ENCODE results near the gene ELAVL1. TPM values are rescaled to one million over a fixed set of nuclear protein-coding genes. Genes with fewer than 3 reads are reported as not detected.

ELAVL1 gene
- total and polyA plus RNA-seq, 4 experiments from 2014 or later, result 54.2 to 57.8 (median 55.5) TPM

DNA sequence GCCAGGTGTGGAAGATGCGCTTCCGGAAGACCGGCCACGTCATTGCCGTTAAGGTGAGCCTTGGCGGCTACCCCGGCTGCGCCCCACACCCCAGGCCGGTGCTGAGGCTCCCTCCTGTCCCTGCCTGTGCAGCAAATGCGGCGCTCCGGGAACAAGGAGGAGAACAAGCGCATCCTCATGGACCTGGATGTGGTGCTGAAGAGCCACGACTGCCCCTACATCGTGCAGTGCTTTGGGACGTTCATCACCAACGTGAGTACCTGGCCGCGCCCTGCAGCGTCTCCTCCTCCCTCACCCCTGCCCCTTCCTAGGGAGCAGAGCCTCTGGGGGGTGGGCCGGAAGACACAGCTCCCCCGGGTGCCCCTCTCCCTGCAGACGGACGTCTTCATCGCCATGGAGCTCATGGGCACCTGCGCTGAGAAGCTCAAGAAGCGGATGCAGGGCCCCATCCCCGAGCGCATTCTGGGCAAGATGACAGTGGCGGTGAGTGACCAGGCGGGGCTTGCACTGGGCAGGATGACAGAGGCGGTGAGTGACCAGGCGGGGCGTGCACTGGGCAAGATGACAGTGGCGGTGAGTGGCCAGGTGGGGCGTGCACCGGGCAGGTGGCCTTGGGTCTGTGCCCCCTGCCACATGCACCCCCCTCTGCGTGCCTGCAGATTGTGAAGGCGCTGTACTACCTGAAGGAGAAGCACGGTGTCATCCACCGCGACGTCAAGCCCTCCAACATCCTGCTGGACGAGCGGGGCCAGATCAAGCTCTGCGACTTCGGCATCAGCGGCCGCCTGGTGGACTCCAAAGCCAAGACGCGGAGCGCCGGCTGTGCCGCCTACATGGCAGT, 94.9 kb downstream of the ELAVL1 start:
- Histone ChIP-seq H3K27me3 (ENCODE audit: insufficient read depth, low read length) (no peaks in the 10 kb centered on the region), H3K36me3 (ENCODE audit: insufficient read depth, low read length) (peaks cover 12% of the 10 kb centered on the region), H3K4me3 (ENCODE audit: low read length in 2 of 2) (no peak overlapping the region), H3K27ac (ENCODE audit: low read depth, low read length) (no peak overlapping the region), H3K9me3 (ENCODE audit: control insufficient read depth in 1 of 2, low read length in 2 of 2) (no peaks in the 10 kb centered on the region), H3K4me1 (ENCODE audit: insufficient read depth, low read length) (peaks cover 11% of the 10 kb centered on the region)
- Mint-ChIP-seq H3K27me3 (peaks cover 4 to 8% of the 10 kb centered on the region in 2 donors), H3K4me1 (peaks cover under 1 to 18% (median 8%) of the 10 kb centered on the region in 4 donors), H3K27ac (no peak overlapping the region), H3K4me3 (no peak overlapping the region), H3K36me3 (peaks cover 19 to 23% of the 10 kb centered on the region in 2 donors), H3K9me3 (no peaks in the 10 kb centered on the region)
- CTCF ChIA-PET (ENCODE audit: partially characterized antibody), result no interaction called here
- intact Hi-C loops (cut with micrococcal nuclease), result no loop called here
- no peak for DNase-seq
- POLR2A ChIA-PET (ENCODE audit: partially characterized antibody), result interaction anchor here (1.2 kb wide), 1 partner anchor 41 kb away, joined by 3 read pairs; no protein-coding TSS in a partner anchor

DNA sequence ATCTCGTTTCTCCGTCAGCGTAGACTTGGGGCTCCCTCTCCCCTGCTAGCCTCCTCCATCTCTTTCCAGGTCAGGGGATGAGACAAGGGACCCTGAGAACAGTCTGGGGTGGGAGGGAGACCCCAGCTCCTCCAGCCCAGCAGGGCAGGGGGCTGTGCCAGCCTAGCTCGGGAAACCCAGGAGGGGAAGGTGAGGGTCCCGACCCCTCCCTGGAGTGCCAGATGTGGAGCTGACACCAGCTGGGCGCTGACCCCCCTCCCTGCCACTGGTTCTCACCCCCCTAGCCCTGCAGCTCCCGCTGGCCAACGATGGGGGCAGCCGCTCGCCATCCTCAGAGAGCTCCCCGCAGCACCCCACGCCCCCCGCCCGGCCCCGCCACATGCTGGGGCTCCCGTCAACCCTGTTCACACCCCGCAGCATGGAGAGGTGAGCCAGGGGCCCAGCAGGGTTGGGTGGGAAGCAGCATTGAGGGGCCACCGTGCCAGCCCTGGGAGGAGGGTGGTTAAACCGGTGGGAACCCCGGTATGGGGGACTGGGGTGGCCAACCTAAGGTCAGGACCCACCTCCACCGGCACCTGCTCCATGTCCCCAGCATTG, 95.9 kb downstream of the ELAVL1 start:
- Histone ChIP-seq H3K27me3 (ENCODE audit: insufficient read depth, low read length) (no peaks in the 10 kb centered on the region), H3K9me3 (ENCODE audit: control insufficient read depth in 1 of 2, low read length in 2 of 2) (no peaks in the 10 kb centered on the region), H3K36me3 (ENCODE audit: insufficient read depth, low read length) (peaks cover 12% of the 10 kb centered on the region), H3K4me3 (ENCODE audit: low read length in 2 of 2) (no peak overlapping the region), H3K4me1 (ENCODE audit: insufficient read depth, low read length) (peaks cover 20% of the 10 kb centered on the region), H3K27ac (ENCODE audit: low read depth, low read length) (no peak overlapping the region)
- ChIA-PET CTCF (ENCODE audit: partially characterized antibody) (interaction anchor here (1.5 kb wide), 1 partner anchor 8 kb away, joined by 5 read pairs; no protein-coding TSS in a partner anchor), POLR2A (ENCODE audit: partially characterized antibody) (interaction anchor here (3.3 kb wide), 1 partner anchor 9 kb away, joined by 21 read pairs; the partner anchor contains the start of gene SNAPC2)
- no peak for DNase-seq
- peaks cover 8 to 23% (median 13%) of the 10 kb centered on the region in 4 donors for H3K4me1 Mint-ChIP-seq
- no peak overlapping the region for H3K27ac Mint-ChIP-seq
- H3K36me3 Mint-ChIP-seq, result peaks cover 19 to 29% of the 10 kb centered on the region in 2 donors
- intact Hi-C loops (cut with micrococcal nuclease), result no loop called here
- no peak overlapping the region for H3K4me3 Mint-ChIP-seq
- no peaks in the 10 kb centered on the region for H3K9me3 Mint-ChIP-seq
- peaks cover 1% of the 10 kb centered on the region in 2 donors for H3K27me3 Mint-ChIP-seq

DNA sequence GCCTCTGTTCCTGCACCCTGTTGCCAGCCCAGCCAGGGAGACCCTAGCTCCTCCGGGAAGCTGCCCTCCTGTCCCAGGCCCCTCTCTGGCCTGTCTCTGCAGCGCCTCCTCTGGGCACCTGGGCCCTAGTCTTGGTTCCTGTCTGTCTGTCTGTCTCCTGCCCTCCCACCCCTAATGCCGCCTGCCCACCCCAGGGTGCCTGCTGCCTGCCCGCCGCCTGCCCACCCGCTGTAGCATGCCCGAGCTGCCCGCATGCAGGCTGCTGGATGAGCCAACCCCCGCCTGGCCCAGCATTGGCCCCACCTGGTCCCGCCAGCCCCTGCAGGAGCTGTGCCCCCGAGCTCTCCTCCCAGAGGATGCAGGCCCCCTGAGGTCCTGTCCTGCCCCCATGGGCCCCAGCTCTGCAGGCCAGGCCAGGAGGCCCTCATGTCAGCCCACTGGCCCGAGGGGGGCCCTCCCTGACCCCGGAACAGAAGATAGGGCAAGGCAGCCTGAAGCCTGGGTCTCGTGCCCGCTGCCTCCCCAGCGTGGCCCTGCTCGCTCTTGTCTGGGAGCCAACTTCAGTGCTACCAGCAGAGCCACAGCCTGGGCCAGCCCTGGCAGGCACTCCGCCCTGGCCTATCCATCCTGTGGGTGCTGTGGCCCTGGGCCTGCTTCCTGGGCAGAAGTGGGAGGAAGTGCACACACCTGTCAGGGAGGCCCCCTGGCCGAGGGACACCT, 96.5 kb downstream of the ELAVL1 start:
- DNase-seq, result no peak
- Histone ChIP-seq H3K36me3 (ENCODE audit: insufficient read depth, low read length) (peaks cover 12% of the 10 kb centered on the region), H3K4me3 (ENCODE audit: low read length in 2 of 2) (no peak overlapping the region), H3K27me3 (ENCODE audit: insufficient read depth, low read length) (no peaks in the 10 kb centered on the region), H3K9me3 (ENCODE audit: control insufficient read depth in 1 of 2, low read length in 2 of 2) (no peaks in the 10 kb centered on the region), H3K27ac (ENCODE audit: low read depth, low read length) (no peak overlapping the region), H3K4me1 (ENCODE audit: insufficient read depth, low read length) (peaks cover 24% of the 10 kb centered on the region)
- no peaks in the 10 kb centered on the region for H3K9me3 Mint-ChIP-seq
- H3K27ac Mint-ChIP-seq, result no peak overlapping the region
- H3K36me3 Mint-ChIP-seq, result peaks cover 19 to 33% of the 10 kb centered on the region in 2 donors
- H3K4me3 Mint-ChIP-seq, result no peak overlapping the region
- POLR2A ChIA-PET (ENCODE audit: partially characterized antibody), result interaction anchor here (3.3 kb wide), 1 partner anchor 10 kb away, joined by 21 read pairs; the partner anchor contains the start of gene SNAPC2
- intact Hi-C loops (cut with micrococcal nuclease), result no loop called here
- CTCF ChIA-PET (ENCODE audit: partially characterized antibody), result interaction anchor here (1.5 kb wide), 1 partner anchor 8 kb away, joined by 5 read pairs; no protein-coding TSS in a partner anchor
- peaks cover 8 to 27% (median 16%) of the 10 kb centered on the region in 4 donors for H3K4me1 Mint-ChIP-seq
- H3K27me3 Mint-ChIP-seq, result no peaks in the 10 kb centered on the region

Other genes with a start within 250 kb of the ELAVL1 start
- not detected for gene CLEC4M, start 242.4 kb downstream of the ELAVL1 start, total RNA-seq
- gene CLEC4M, start 242.4 kb downstream of the ELAVL1 start, polyA plus RNA-seq, result not detected
- gene EVI5L, start 175.4 kb downstream of the ELAVL1 start, total RNA-seq, result 10 to 100 TPM; 11.9 to 14.1 TPM
- 1 to 10 TPM; 1.1 to 2.8 TPM for gene EVI5L, start 175.4 kb downstream of the ELAVL1 start, polyA plus RNA-seq
- gene PRR36, start 131.3 kb downstream of the ELAVL1 start, total RNA-seq, result under 1 TPM; 0.29 to 0.36 TPM
- under 1 TPM in 1 of 2 donors, not detected in 1; 0.06 TPM for gene PRR36, start 131.3 kb downstream of the ELAVL1 start, polyA plus RNA-seq
- not detected for gene LRRC8E, start 117.1 kb downstream of the ELAVL1 start, total RNA-seq
- gene LRRC8E, start 117.1 kb downstream of the ELAVL1 start, polyA plus RNA-seq, result not detected
- 10 to 100 TPM; 59.7 to 62.5 TPM for gene MAP2K7, start 101.8 kb downstream of the ELAVL1 start, total RNA-seq
- 1 to 10 TPM in 1 of 2 donors, under 1 TPM in 1; 0.57 to 2.5 TPM for gene MAP2K7, start 101.8 kb downstream of the ELAVL1 start, polyA plus RNA-seq
- gene TGFBR3L, start 90.8 kb downstream of the ELAVL1 start, total RNA-seq, result under 1 TPM; 0.93 to 1.00 TPM
- not detected for gene TGFBR3L, start 90.8 kb downstream of the ELAVL1 start, polyA plus RNA-seq
- gene SNAPC2, start 85.3 kb downstream of the ELAVL1 start, total RNA-seq, result 10 to 100 TPM; 16.3 to 18.9 TPM
- 10 to 100 TPM in 1 of 2 donors, 1 to 10 TPM in 1; 9.0 to 22.1 TPM for gene SNAPC2, start 85.3 kb downstream of the ELAVL1 start, polyA plus RNA-seq
- gene CTXN1, start 79.5 kb downstream of the ELAVL1 start, total RNA-seq, result not detected
- not detected for gene CTXN1, start 79.5 kb downstream of the ELAVL1 start, polyA plus RNA-seq
- 10 to 100 TPM; 71.6 to 71.9 TPM for gene TIMM44, start 62.0 kb downstream of the ELAVL1 start, total RNA-seq
- 10 to 100 TPM; 11.6 to 15.4 TPM for gene TIMM44, start 62.0 kb downstream of the ELAVL1 start, polyA plus RNA-seq
- gene CCL25, start 47.1 kb upstream of the ELAVL1 start, total RNA-seq, result not detected
- not detected for gene CCL25, start 47.1 kb upstream of the ELAVL1 start, polyA plus RNA-seq
- gene FBN3, start 144.0 kb upstream of the ELAVL1 start, total RNA-seq, result not detected
- not detected for gene FBN3, start 144.0 kb upstream of the ELAVL1 start, polyA plus RNA-seq
- gene CERS4, start 203.7 kb upstream of the ELAVL1 start, total RNA-seq, result 10 to 100 TPM; 29.2 to 30.6 TPM
- 10 to 100 TPM; 11.3 to 15.4 TPM for gene CERS4, start 203.7 kb upstream of the ELAVL1 start, polyA plus RNA-seq